NOMO-1 treated with DMSO at 0.1 percent for 48 hours (cell line): ENCODE data around the gene NUP35.

Experiments
- DNase-seq: peaks from one replicate; lab custom pipeline; 2025; ENCODE audit not compliant: unreplicated experiment; lab: John Stamatoyannopoulos, UW

NUP35 gene

GRCh38 chr2:183204397-183204796, 80.2 kb downstream of the NUP35 start:
- no peak for DNase-seq

GRCh38 chr2:183207110-183207509, 82.9 kb downstream of the NUP35 start:
- DNase-seq, result no peak

GRCh38 chr2:183209395-183210028, 85.3 kb downstream of the NUP35 start:
- no peak for DNase-seq
